GM13977 (cell line): ENCODE data around the gene EPM2A.

Source experiments
- DNase-seq: peaks from one replicate; pipeline ENCODE4 v3.0.0; 2012; ENCODE audit warnings: low spot score
- in situ Hi-C: fragments of 300-500 bp; cut with MboI; formaldehyde crosslinking; loops from one replicate; pipeline ENCODE4 v1.12.0; 2022; ENCODE audit warnings: low sequenced_read_pairs, low pct_unique_long_range_greater_than_20kb, mixed read lengths, inconsistent platforms; ENCODE audit not compliant: unreplicated experiment
- TF ChIP-seq, protein P1 (sequence below): IDR thresholded peaks from 2 replicates; pipeline ENCODE4 v1.5.1; 2012; ENCODE audit warnings: mild to moderate bottlenecking, control low read depth; ENCODE audit not compliant: insufficient read depth; ENCODE audit errors: extremely low read depth, missing control alignments

EPM2A gene

DNA sequence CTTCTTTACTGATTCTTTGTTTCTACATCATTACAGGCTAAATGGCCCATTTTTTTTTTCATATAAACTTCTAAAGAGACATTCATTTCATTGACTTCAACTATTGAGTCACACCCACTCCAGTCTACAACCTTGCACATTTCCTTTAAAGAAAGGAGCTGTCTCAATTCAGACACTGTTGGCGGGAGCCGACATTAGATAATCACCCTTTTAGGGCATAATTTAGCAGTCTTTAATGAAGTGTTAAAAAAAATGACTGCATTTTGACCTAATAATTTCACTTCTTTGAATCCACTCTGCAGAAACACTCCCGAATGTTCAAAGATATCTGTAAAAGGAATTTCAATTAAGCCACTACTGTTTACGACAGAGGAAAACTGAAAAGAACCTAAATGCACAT lies 1.5 kb downstream of the EPM2A start:
- no peak for DNase-seq
- TF ChIP-seq, protein P1, sequence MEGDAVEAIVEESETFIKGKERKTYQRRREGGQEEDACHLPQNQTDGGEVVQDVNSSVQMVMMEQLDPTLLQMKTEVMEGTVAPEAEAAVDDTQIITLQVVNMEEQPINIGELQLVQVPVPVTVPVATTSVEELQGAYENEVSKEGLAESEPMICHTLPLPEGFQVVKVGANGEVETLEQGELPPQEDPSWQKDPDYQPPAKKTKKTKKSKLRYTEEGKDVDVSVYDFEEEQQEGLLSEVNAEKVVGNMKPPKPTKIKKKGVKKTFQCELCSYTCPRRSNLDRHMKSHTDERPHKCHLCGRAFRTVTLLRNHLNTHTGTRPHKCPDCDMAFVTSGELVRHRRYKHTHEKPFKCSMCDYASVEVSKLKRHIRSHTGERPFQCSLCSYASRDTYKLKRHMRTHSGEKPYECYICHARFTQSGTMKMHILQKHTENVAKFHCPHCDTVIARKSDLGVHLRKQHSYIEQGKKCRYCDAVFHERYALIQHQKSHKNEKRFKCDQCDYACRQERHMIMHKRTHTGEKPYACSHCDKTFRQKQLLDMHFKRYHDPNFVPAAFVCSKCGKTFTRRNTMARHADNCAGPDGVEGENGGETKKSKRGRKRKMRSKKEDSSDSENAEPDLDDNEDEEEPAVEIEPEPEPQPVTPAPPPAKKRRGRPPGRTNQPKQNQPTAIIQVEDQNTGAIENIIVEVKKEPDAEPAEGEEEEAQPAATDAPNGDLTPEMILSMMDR = no peak
- in situ Hi-C loops = no loop called here

DNA sequence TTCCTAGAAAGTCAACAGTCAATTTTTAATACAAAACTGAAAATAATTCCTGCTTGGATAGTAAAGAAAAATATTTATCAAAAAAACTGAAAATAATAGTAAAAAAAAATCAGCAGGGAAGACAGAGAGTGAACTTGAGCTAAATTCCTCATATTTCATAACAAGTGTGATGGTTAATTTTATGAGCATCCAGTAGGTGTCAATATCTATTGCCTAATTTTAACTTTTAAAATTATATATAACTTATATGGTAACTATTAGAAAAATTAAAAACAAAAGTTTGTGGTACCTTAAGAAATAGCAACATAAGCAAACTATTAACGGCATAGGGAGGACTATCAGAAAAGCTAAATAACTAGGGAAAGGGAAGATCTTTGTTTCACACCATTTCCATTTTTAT lies 2.1 kb downstream of the EPM2A start:
- DNase-seq = no peak
- in situ Hi-C loops = no loop called here
- TF ChIP-seq, protein P1 = no peak

DNA sequence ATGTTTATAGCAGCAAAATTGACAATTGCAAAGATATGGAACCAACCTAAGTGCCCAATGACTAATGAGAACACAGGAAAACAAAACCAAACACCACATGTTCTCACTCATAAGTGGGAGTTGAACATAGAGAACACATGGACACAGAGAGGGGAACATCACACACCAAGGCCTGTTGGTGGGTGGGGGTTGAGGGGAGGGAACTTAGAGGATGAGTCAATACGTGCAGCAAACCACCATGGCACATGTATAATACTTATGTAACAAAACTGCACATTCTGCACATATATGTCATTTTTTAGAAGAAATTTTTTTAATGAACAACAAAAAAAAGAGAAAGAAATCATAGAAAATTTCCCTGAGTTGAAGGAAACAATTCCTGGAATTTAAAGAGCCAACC lies 3.9 kb downstream of the EPM2A start:
- no peak for DNase-seq
- in situ Hi-C loops = no loop called here
- TF ChIP-seq, protein P1 = no peak

DNA sequence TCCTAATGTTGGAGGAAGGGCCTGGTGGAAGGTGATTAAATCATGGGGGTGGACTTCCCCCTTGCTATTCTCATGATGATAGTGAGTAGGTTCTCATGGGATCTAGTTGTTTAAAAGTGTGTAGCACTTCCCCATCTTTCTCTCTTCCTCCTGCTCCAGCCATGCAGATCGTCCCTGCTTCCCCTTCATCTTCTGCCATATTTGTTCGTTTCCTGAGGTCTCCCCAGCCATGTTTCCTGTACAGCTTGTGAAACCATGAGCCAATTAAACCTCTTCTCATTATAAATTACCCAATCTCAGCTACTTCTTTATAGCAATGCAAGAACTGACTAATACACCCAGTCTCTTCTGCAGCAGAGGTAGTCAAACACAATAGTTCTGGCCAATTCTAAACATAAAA lies 5.4 kb downstream of the EPM2A start:
- in situ Hi-C loops = no loop called here
- DNase-seq = no peak
- TF ChIP-seq, protein P1 = no peak

DNA sequence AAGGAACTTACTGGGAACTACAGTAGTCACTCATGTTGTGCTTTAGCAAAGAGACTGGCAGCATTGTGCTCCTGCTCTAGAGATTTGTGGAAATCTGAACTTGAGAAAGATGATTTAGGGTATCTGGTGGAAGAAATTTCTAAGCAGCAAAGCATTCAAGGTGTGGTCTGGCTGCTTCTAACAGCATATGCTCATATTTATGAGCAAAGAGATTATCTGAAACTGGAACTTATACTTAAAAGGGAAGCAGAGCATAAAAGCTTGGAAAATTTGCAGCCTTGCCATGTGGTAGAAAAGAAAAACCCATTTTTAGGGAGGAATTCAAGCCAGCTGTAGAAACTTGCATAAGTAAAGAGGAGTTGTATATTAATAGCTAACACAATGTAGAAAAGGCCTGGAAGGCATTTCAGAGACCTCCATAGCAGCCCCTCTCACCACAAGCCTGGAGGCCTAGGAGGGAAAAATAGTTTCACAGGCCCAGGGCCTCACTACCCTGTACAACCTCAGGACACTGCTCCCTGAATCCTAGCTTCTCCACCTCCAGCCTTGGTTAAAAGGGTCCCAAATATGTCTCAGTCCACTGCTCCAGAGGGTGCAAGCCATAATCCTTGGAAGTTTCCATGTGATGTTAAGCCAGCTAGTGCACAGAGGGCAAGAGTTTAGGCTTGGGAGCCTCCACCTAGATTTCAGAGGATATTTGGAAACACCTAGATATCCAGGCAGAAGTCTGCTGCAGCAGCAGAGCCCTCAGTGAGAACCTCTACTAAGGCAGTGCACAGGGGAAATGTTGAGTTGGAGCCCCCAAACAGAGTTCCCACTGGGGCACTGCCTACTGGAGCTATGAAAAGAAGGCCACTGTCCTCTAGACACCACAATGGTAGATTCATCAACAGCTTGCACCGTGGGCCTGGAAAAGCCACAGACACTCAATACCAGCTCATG lies 6.6 kb downstream of the EPM2A start:
- TF ChIP-seq, protein P1 = no peak
- no peak for DNase-seq
- in situ Hi-C loops = no loop called here

DNA sequence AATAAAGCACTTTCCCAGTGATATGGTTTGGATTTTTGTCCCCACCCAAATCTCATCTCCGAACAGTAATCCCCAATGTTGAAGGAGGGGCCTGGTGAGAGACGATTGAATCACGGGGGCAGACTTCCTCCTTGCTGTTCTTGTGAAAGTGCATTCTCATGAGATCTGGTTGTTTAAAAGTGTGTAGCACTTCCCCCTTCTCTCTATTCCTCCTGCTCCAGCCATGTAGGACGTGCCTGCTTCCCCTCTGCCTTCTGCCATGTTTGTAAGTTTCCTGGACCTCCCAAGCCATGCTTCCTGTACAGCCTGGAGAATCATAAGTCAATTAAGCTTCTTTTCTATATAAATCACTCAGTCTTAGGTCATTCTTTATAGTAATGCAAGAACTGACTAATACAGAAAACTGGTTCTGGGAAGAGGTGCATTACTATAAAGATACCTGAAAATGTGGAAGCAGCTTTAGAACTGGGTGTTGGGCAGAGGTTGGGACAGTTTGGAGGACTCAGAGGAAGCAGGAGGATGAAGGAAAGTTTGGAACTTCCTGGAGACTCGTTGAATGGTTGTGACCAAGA lies 7.4 kb downstream of the EPM2A start:
- TF ChIP-seq, protein P1 = no peak
- DNase-seq = no peak
- in situ Hi-C loops = no loop called here
